GM23248 (cell line): ENCODE results near the gene FAM20C. TPM values are rescaled to one million over a fixed set of nuclear protein-coding genes. Genes with fewer than 3 reads are reported as not detected.

ENCODE experiments used
- DNase-seq: peaks from one replicate; pipeline ENCODE4 v3.0.0-alpha.2; 2015
- H2AFZ ChIP-seq: fragments of 200-600 bp; sonication (generic); 2 replicates; pipeline ENCODE4 v1.6.1; 2016; ENCODE audit warnings: antibody characterized with exemption
- H3F3A ChIP-seq: fragments of 200-600 bp; sonication (generic); 2 replicates; pipeline ENCODE4 v1.6.1; 2016; ENCODE audit warnings: mild to moderate bottlenecking, antibody characterized with exemption, mixed run types; ENCODE audit not compliant: insufficient read depth
- H3K27ac ChIP-seq: fragments of 200-600 bp; sonication (generic); 2 replicates; pipeline ENCODE4 v1.5.1; 2016; ENCODE audit warnings: mild to moderate bottlenecking
- H3K27me3 ChIP-seq: fragments of 200-600 bp; sonication (generic); replicated peaks from 2 replicates; pipeline ENCODE4 v1.6.1; 2016; ENCODE audit warnings: mild to moderate bottlenecking; ENCODE audit not compliant: insufficient read depth
- H3K36me3 ChIP-seq: fragments of 200-600 bp; sonication (generic); 2 replicates; pipeline ENCODE4 v1.6.1; 2016; ENCODE audit warnings: low read depth, mild to moderate bottlenecking
- H3K4me1 ChIP-seq: fragments of 200-600 bp; sonication (generic); 2 replicates; pipeline ENCODE4 v1.6.1; 2016; ENCODE audit warnings: mild to moderate bottlenecking; ENCODE audit not compliant: insufficient read depth
- H3K4me2 ChIP-seq: fragments of 200-600 bp; sonication (generic); one replicate; pipeline ENCODE4 v1.6.1; 2016; ENCODE audit warnings: mild to moderate bottlenecking; ENCODE audit not compliant: unreplicated experiment
- H3K4me3 ChIP-seq: fragments of 200-600 bp; sonication (generic); 2 replicates; pipeline ENCODE4 v1.5.1; 2016; ENCODE audit warnings: mild to moderate bottlenecking
- H3K79me2 ChIP-seq: fragments of 200-600 bp; sonication (generic); 2 replicates; pipeline ENCODE4 v1.6.1; 2016; ENCODE audit warnings: mild to moderate bottlenecking; ENCODE audit not compliant: insufficient read depth
- H3K9ac ChIP-seq: fragments of 200-600 bp; sonication (generic); 2 replicates; pipeline ENCODE4 v1.6.1; 2016; ENCODE audit warnings: mild to moderate bottlenecking
- H3K9me2 ChIP-seq: fragments of 200-600 bp; sonication (generic); 2 replicates; pipeline ENCODE4 v1.6.1; 2016; ENCODE audit warnings: mixed run types, mild to moderate bottlenecking, moderate library complexity; ENCODE audit not compliant: insufficient read depth
- H3K9me3 ChIP-seq: fragments of 200-600 bp; sonication (generic); one replicate; pipeline ENCODE4 v1.6.1; 2017; ENCODE audit warnings: low read depth
- H4K20me1 ChIP-seq: fragments of 200-600 bp; sonication (generic); 2 replicates; pipeline ENCODE4 v1.6.0; 2016; ENCODE audit not compliant: insufficient read depth
- EZH2 ChIP-seq: fragments of 200-600 bp; sonication (generic); IDR thresholded peaks from 2 replicates; pipeline ENCODE4 v1.6.1; 2018; ENCODE audit warnings: antibody characterized with exemption, mild to moderate bottlenecking; ENCODE audit not compliant: insufficient read depth, poor library complexity, severe bottlenecking
- EZH2phosphoT487 ChIP-seq: fragments of 200-600 bp; sonication (generic); IDR thresholded peaks from 2 replicates; pipeline ENCODE4 v1.6.1; 2018; ENCODE audit warnings: antibody characterized with exemption, moderate library complexity, mild to moderate bottlenecking, low read depth; ENCODE audit not compliant: insufficient read depth
- WGBS, 2 experiments: methylation state at CpG; one replicate each; pipeline ENCODE4 v1.1.6; 2015 to 2017; ENCODE audit warnings: low lambda C conversion rate in 2 of 2, low coverage in 1 of 2; ENCODE audit errors: missing lambda C conversion rate in 2 of 2; 5-methylcytosine and 5-hydroxymethylcytosine counted together
- in situ Hi-C: fragments of 300-500 bp; cut with MboI; formaldehyde crosslinking; loops from 2 replicates; pipeline ENCODE4 v1.15.0; 2020
- polyA plus RNA-seq: library from polyadenylated mRNA; unstranded; fragments of >200 nt; fragmentation: Nextera tagmentation; extraction: Ambion mirVana; gene quantifications from 2 replicates; pipeline ENCODE4 v1.2.1, GENCODE V29; 2016
- total RNA-seq: library from RNA; depleted of rRNA; stranded (reverse); fragments of >200 nt; shearing (Covaris generic); gene quantifications from 2 replicates; pipeline ENCODE4 v1.2.3, GENCODE V29; 2014

The FAM20C gene
- total and polyA plus RNA-seq, 2 experiments from 2014 or later, result 13.5 to 63.8 TPM

GRCh38 chr7:173209-173918 lies 19.0 kb upstream of the FAM20C start:
- Histone ChIP-seq H3K9me3 (no peaks in the 10 kb centered on the region), H3K27me3 (peaks cover 12% of the 10 kb centered on the region; the same call in 1 of the 2 replicates), H3K27ac (no peak overlapping the region), H3K4me1 (no peaks in the 10 kb centered on the region), H3K9ac (no peak overlapping the region), H3K4me3 (no peak overlapping the region), H3K79me2 (no peaks in the 10 kb centered on the region), H3K36me3 (no peaks in the 10 kb centered on the region), H3F3A (no peaks in the 10 kb centered on the region), H4K20me1 (no peaks in the 10 kb centered on the region), H3K4me2 (no peak overlapping the region), H3K9me2 (no peaks in the 10 kb centered on the region), H2AFZ (no peak overlapping the region)
- 76 to 77% methylated on average over 27 to 29 of the region's 29 CpGs for WGBS, 2 experiments
- TF ChIP-seq EZH2phosphoT487 (no peak), EZH2 (no peak)
- DNase-seq, result no peak
- in situ Hi-C loops, result no loop called here

GRCh38 chr7:174716-175115 lies 17.7 kb upstream of the FAM20C start:
- TF ChIP-seq EZH2phosphoT487, result no peak
- no peak for TF ChIP-seq EZH2
- H3K4me3 ChIP-seq, result no peak overlapping the region
- H3K4me1 ChIP-seq, result no peaks in the 10 kb centered on the region
- no peaks in the 10 kb centered on the region for H4K20me1 ChIP-seq
- no peaks in the 10 kb centered on the region for H3K27me3 ChIP-seq
- no peak overlapping the region for H3K9ac ChIP-seq
- H3K4me2 ChIP-seq, result no peak overlapping the region
- H2AFZ ChIP-seq, result no peak overlapping the region
- H3K36me3 ChIP-seq, result no peaks in the 10 kb centered on the region
- H3K9me2 ChIP-seq, result no peaks in the 10 kb centered on the region
- H3K9me3 ChIP-seq, result no peaks in the 10 kb centered on the region
- 86 to 89% methylated on average over 2 of the region's 2 CpGs for WGBS, 2 experiments
- no peaks in the 10 kb centered on the region for H3K79me2 ChIP-seq
- no peak for DNase-seq
- H3K27ac ChIP-seq, result no peak overlapping the region
- no peaks in the 10 kb centered on the region for H3F3A ChIP-seq
- in situ Hi-C loops, result no loop called here

- no peak for DNase-seq
- no peaks in the 10 kb centered on the region for H3K36me3 ChIP-seq
- no peak overlapping the region for H3K4me2 ChIP-seq
- H3K79me2 ChIP-seq, result no peaks in the 10 kb centered on the region
- H3K4me3 ChIP-seq, result no peak overlapping the region
- H2AFZ ChIP-seq, result no peak overlapping the region
- in situ Hi-C loops, result no loop called here
- H3K9me2 ChIP-seq, result no peaks in the 10 kb centered on the region
- H3K27me3 ChIP-seq, result no peaks in the 10 kb centered on the region
- H3K9ac ChIP-seq, result no peak overlapping the region
- H3K9me3 ChIP-seq, result no peaks in the 10 kb centered on the region
- H4K20me1 ChIP-seq, result no peaks in the 10 kb centered on the region
- H3K27ac ChIP-seq, result no peak overlapping the region
- H3K4me1 ChIP-seq, result no peaks in the 10 kb centered on the region
- WGBS, 2 experiments, result 73 to 76% methylated on average over 11 of the region's 11 CpGs
- TF ChIP-seq EZH2phosphoT487, result no peak
- no peak for TF ChIP-seq EZH2
- no peaks in the 10 kb centered on the region for H3F3A ChIP-seq
These were observed 16.4 kb upstream of the FAM20C start for GRCh38 chr7:175955-176354.

- Histone ChIP-seq H3K9ac (no peak overlapping the region), H3K79me2 (no peaks in the 10 kb centered on the region), H3K36me3 (no peaks in the 10 kb centered on the region), H3K4me2 (no peak overlapping the region), H3K27ac (no peak overlapping the region), H3K4me1 (no peaks in the 10 kb centered on the region), H4K20me1 (no peaks in the 10 kb centered on the region), H3K4me3 (no peak overlapping the region), H3F3A (no peaks in the 10 kb centered on the region), H3K27me3 (no peaks in the 10 kb centered on the region), H2AFZ (no peak overlapping the region), H3K9me3 (no peaks in the 10 kb centered on the region), H3K9me2 (no peaks in the 10 kb centered on the region)
- whole genome bisulfite sequencing, 2 experiments, result 61 to 64% methylated on average over 9 of the region's 9 CpGs
- in situ Hi-C loops, result no loop called here
- TF ChIP-seq EZH2phosphoT487 (no peak), EZH2 (no peak)
- no peak for DNase-seq
These were observed 16.0 kb upstream of the FAM20C start for GRCh38 chr7:176381-176780.
